ENCODE measurements around the gene NPY2R.

Gene NPY2R, protein sequence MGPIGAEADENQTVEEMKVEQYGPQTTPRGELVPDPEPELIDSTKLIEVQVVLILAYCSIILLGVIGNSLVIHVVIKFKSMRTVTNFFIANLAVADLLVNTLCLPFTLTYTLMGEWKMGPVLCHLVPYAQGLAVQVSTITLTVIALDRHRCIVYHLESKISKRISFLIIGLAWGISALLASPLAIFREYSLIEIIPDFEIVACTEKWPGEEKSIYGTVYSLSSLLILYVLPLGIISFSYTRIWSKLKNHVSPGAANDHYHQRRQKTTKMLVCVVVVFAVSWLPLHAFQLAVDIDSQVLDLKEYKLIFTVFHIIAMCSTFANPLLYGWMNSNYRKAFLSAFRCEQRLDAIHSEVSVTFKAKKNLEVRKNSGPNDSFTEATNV

DNA sequence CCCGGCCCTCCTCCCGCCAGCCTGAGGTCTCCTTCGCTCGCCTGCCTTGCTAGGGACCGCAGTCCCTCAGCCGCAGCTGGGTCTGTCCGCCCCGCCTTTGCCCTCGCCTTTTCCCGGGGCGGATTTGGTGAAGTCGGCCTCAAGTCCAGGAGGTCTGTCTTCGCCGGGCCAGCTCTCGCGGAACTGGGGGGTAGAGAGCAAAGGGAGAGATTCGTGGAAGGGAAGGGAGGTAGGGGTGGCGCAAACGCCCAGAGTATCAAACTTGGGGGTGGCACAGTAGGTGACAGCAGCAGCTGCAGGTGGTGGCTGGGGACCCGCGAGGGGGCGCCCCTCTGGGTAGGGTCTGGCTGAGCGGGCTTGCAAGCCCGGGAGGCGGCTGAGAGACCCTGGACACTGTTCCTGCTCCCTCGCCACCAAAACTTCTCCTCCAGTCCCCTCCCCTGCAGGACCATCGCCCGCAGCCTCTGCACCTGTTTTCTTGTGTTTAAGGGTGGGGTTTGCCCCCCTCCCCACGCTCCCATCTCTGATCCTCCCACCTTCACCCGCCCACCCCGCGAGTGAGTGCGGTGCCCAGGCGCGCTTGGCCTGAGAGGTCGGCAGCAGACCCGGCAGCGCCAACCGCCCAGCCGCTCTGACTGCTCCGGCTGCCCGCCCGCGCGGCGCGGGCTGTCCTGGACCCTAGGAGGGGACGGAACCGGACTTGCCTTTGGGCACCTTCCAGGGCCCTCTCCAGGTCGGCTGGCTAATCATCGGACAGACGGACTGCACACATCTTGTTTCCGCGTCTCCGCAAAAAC is at the start of gene NPY2R:
Gene NPY2R (plus strand): TSS at position 379 of the 797 bp plus-strand sequence. CDS start 5,304 bp downstream, outside the sequence.
- DNase-seq, result no peak
- in situ Hi-C loops (cut with MboI; ENCODE audit: low pct_unique_long_range_greater_than_20kb, low sequenced_read_pairs), result no loop called here

DNA sequence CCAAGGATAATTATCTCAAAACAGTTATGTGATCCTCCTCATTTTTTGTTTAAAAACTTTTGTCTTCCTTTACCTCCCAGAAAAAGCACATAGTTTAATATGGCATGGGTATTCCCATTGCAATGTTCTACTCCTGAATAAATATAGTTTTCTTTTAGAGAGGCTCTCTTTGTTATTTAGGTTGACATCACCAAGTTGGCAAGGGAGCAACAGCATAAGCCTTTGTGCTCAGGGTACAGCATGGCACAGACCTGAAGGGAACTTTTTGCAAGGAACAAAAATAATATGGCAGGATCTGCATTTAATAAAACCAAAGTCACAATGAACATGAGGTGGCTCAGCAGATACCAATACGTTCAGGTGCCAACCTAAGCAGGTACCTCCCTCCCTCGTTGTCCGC is 47.1 kb upstream of the NPY2R start:
- in situ Hi-C loops (cut with MboI; ENCODE audit: low pct_unique_long_range_greater_than_20kb, low sequenced_read_pairs), result no loop called here
- no peak for DNase-seq

DNA sequence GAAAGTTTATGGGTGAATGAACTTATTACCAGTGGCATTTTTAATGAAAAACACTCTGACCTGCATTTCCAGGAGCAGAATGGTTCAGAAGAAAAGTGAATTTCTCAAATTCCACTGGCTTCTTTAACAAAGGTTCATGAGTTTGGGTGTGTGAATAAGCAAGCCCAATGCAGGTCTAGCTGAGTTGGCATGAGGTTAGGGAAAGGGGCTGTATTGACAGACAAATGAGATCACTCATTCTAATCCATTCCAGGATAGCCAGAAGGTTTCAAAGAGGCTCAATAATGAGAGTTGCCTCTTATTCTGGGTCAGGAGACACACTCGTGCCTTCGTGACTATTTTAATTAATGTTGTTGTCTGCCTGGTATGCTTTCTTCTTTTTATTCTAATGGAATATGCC is 43.7 kb upstream of the NPY2R start:
- in situ Hi-C loops (cut with MboI; ENCODE audit: low pct_unique_long_range_greater_than_20kb, low sequenced_read_pairs), result no loop called here
- no peak for DNase-seq

DNA sequence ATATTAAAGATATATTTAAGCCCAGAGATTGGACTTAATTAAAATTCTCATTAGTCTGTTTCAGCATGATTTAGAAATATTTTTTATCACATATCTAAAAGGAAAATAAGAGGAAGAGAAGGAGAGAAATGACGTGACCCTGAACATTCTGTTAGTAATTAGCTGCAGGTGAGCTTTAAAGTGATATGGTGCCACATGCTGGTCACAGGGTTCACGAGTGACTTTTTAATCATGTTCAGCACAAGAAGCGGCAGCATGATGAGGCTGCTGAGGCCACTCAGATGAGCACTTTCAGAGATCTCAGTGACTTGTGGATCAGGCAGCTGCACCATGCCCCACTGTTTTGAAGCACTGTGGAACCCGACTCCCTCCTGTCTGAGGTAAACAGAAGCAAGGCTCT is 37.9 kb upstream of the NPY2R start:
- DNase-seq, result no peak
- in situ Hi-C loops (cut with MboI; ENCODE audit: low pct_unique_long_range_greater_than_20kb, low sequenced_read_pairs), result no loop called here

DNA sequence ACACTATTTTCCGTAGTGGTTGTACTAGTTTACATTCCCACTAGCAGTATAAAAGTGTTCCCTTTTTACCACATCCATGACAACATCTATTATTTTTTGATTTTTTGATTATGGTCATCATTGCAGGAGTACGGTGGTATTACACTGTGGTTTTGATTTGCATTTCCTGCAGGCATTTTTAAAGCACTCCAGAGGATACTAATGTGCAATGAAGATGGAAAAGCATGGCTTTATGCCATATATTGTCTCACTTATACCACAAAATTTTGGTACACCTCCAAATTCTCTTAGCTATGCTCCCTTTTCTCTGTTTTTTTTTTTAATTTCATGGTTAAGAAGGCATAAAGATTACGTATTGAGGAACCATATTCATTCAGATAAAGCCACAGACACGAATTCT is 35.1 kb upstream of the NPY2R start:
- in situ Hi-C loops (cut with MboI; ENCODE audit: low pct_unique_long_range_greater_than_20kb, low sequenced_read_pairs), result no loop called here
- DNase-seq, result no peak

DNA sequence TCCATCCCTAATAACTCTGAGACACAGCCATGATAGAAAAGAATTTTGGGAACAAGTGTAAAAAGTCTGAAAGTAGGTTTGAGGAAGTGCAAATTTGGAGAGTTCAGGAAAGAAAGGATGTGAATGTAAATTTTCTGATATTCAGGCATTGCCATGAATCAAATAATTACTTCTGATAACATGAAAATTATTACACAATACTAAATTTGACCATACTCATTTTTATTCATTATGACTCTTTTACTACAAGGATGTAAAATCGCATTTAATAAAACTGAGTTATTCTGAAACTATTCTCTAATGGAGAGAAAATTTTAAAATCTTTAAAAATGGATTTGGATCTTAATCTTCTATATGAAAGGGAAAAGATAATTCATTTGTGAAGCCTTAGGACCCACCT is 33.8 kb upstream of the NPY2R start:
- no peak for DNase-seq
- in situ Hi-C loops (cut with MboI; ENCODE audit: low pct_unique_long_range_greater_than_20kb, low sequenced_read_pairs), result no loop called here

DNA sequence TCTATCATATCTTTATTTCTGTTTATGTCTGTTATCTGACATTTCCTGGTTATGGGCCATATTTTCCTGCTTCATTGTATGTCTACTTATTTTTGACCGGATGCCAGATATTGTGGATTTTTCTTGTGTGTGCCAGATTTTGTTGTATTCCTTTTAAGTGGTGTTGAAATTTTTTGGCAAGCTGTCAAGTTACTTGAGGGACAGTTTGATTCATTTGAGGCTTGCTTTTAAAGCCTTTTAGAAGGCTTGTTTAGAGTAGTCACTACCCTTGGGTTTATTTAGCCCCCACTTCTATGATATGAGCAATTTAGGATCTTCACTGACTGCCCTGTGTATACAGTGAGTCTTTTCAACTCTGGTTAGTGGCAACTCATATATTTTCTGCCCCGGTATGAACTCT is 29.2 kb upstream of the NPY2R start:
- no peak for DNase-seq

DNA sequence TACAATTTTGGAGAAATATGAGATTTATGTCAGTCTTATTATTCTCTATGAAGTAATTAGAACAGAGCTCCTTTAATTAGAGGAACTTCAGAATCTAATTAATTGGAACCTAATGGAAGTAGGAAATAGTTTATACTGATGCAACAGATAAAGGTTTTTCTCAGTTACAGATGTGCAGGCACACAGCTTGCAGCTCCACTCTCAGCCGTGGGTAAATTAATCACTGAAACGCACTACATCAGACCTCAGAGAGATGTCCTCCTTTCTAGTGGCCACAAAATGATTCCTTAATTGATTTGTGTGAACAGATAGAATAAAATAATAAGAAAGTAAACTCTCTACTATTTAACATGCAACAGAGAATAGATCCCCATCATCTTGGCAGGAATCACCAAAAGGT is 21.5 kb upstream of the NPY2R start:
- in situ Hi-C loops (cut with MboI; ENCODE audit: low pct_unique_long_range_greater_than_20kb, low sequenced_read_pairs), result no loop called here
- no peak for DNase-seq

More for the DNA sequence above, 29.2 kb upstream of the NPY2R start:
- in situ Hi-C loops (cut with MboI; ENCODE audit: low pct_unique_long_range_greater_than_20kb, low sequenced_read_pairs), result no loop called here

DNA sequence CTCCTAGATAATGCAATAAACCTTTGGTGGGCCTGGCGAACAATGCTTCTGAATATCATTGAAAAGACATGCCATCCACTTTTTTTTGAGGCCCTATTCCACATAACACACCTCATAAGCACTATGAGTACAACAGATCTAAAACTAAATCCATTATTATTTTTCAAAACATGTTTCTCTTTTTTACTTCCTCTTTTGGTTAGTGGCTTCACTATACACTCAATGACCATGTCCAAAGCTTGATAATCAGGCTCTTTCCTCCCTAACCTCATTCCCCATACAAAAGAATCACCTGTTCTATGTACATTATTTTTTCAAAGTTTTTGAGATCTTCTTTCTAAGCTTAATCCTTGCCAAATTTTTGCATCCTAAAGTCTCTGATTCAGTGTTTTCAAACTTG is 20.4 kb upstream of the NPY2R start:
- DNase-seq, result peak; percentile 12
- in situ Hi-C loops (cut with MboI; ENCODE audit: low pct_unique_long_range_greater_than_20kb, low sequenced_read_pairs), result no loop called here

DNA sequence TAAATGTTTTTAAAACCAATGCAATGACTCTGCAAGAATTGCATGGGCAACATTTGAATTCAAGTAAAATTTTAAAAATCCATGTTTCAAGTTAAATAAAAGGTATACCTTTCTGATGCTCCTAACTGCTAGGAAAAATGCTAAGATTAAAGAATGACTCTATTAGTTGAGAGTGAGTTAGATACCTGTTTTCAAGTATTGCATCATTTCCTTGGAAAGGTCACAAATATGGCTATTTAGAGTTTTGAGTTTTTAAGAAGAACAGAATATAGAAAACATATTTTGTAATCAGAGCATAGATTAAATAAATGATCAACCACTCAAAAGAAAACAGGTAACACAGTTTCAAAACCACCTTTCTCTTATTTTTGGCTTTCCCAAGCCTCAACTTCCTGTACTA is 18.3 kb upstream of the NPY2R start:
- no peak for DNase-seq
- in situ Hi-C loops (cut with MboI; ENCODE audit: low pct_unique_long_range_greater_than_20kb, low sequenced_read_pairs), result no loop called here

DNA sequence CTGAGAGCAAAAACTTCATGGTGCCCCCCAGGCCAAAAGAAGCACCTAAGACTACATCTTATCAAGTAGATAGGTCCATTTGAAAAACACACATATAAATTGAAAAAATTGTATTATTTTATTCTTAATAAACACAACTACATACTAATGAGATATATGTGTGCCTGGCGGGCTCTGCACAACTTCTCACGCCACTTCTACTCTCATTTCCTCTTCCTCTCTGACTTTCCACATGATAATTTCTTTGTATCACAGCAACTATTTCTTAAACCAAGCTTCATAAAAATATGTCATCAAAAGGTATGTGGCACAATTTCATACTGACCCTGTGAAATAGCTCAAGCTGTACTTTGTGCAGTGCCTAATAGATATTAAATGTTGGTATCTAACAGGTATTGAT is 10.7 kb upstream of the NPY2R start:
- in situ Hi-C loops (cut with MboI; ENCODE audit: low pct_unique_long_range_greater_than_20kb, low sequenced_read_pairs), result no loop called here
- DNase-seq, result no peak

DNA sequence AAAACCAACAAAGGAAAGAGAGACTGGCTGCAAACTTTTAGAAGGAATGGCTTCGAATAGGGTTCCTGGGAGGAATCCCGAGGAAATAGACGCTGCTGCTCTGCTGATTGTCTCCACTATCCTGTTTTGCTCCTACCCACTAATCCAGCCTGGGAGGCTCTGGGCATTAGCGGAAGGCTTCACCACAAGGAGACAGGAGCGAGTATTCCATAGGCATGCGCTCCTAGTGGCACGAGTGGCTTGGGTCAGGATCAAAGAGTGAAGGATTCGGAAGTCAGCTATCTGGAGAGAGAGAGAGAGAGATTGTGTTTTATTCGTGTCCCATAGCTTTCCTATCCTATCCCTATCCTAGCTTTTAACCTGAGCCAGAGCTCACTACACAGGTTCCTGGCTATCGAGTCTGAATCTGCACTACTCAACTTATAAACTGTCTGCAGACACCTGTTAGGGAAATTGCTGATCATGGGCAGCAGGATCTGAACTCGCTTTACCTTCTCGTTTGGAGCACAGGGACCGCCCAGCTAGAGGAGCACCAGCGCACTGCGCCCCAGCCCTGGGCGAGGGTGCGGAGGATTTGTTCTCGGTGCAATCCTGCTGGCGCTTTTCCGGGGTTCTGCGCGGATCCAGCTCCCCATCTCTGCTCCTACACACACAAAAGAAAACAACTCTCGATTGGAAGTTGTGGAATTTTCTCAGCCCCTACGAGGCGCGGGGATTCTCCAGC is 740 bp upstream of the NPY2R start:
- DNase-seq, result no peak
- in situ Hi-C loops (cut with MboI; ENCODE audit: low pct_unique_long_range_greater_than_20kb, low sequenced_read_pairs), result no loop called here

DNA sequence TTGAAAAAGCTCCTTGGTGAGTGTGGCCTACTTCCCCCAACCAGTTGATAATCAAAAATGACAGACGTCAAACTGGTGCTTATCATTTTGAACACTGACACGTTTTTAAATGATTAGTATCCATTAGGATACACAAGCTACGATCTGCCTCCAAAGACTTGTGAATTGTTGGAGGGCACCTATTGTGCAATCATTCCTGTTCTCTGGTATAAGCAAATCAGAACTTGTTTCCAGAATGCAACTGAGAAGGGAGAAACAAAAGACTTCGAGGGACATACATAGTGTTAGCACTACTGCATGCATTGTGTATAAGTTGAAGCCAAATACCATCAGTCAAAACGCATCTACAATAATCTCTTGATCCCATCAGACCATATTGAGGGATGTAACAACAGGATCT is 11.6 kb downstream of the NPY2R start:
- in situ Hi-C loops (cut with MboI; ENCODE audit: low pct_unique_long_range_greater_than_20kb, low sequenced_read_pairs), result no loop called here
- no peak for DNase-seq

DNA sequence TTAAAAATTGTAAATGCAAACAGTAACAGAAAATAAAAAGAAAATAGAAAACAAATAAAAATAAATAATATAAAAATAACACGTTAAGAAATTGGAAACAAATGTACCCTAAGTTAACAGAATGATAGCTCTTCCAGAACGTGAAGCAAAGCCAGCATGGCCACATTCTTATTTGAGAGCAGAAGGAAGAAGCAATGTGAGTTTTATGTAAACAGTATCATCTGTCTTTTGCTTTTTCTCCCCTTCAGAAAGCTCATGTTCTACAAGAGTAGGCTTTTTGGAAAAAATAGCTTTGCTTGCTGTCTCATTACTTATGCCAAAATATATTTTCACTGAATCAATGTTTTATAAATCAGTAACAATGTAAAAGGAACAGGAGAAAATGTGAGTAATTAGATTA is 18.7 kb downstream of the NPY2R start:
- in situ Hi-C loops (cut with MboI; ENCODE audit: low pct_unique_long_range_greater_than_20kb, low sequenced_read_pairs), result no loop called here
- no peak for DNase-seq

DNA sequence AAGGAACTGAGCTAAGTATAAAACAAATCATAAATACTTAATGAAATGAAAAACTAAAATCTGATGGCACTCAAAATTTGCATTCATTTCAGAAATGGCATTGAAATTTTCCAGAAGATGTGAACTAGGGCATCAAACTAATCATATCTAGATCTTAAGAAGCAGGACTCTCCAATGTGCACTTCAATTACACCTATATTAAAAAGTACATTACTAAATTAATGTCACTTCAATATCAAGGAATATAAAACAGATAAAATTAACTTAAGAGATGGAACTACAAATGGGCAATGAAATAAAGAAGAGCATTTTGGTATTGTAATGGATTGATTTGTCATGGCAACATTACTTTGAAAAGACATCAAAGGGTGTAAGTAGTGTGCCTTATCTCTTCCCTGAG is 20.3 kb downstream of the NPY2R start:
- DNase-seq, result no peak
- in situ Hi-C loops (cut with MboI; ENCODE audit: low pct_unique_long_range_greater_than_20kb, low sequenced_read_pairs), result no loop called here

DNA sequence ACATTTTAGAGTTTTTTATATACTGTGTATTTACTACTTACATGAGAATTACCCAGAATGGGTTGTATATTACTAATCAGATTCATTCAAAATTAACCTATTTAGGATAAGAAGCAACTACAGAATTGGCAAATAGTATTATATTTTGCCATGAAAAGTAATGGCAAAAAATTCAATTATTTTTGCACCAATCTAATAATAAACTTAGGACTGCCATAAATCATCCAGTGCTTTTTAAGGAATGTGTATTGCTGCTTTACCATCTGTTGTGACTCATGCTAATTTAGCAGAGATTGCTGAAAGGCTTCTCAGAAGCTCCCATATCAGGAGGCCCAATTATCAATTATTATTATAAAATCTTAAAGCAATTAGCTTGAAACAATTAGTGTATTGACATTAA is 24.0 kb downstream of the NPY2R start:
- no peak for DNase-seq
- in situ Hi-C loops (cut with MboI; ENCODE audit: low pct_unique_long_range_greater_than_20kb, low sequenced_read_pairs), result no loop called here

DNA sequence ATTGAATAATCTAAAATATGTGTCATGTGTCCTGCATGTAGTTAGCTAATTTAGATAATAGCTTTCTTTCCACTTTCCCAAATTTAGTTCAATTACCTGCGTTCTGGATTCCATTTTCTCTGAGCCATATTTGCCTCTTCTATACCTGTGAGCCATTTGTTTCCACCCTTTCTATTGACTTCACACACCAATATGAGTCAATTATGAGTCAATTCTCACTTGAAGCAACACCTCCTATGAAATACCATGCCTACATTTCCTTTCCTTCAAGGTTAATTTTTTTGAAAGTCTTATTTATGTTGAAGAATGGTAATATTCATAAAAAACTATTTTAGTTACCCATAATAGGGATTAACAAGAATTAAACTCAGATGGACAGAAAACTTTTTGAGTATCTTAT is 25.8 kb downstream of the NPY2R start:
- no peak for DNase-seq
- in situ Hi-C loops (cut with MboI; ENCODE audit: low pct_unique_long_range_greater_than_20kb, low sequenced_read_pairs), result no loop called here

DNA sequence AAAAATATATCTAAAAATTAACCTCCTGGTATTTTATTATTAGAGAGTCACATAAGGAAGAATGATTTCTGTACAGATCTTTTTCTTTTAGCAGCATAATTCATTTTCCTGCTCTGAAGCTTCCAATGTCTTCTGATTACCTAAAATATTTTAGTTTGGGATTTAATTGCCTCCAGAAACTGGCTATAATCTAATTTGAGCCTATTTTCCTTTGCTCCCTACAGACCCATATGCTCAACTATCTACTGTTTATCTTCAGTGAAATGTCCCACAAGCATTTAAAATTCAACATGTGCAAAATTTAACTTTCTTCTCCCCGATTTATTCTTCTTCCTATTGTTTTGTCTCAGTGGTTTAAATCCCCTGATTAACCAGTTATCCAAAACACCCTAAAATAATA is 29.1 kb downstream of the NPY2R start:
- no peak for DNase-seq
- in situ Hi-C loops (cut with MboI; ENCODE audit: low pct_unique_long_range_greater_than_20kb, low sequenced_read_pairs), result no loop called here

DNA sequence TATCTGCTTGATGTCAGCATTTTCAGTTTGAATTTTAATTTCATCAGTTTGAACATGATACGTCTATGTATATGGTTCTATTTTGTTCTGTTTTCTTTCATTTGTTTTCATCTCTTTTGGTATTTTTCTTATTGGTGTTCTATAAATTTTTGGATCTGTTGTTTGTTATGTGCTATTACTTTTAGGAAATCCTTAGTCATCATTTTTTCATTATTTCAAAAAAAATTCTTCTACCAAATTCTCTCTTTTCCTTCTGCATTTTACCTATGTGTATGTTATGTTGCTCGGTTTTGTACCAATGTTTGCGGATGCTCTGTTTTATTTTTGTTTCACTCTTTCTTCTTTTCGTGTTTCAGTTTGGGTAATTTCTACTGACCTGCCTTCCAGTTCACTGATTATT is 32.8 kb downstream of the NPY2R start:
- no peak for DNase-seq
- in situ Hi-C loops (cut with MboI; ENCODE audit: low pct_unique_long_range_greater_than_20kb, low sequenced_read_pairs), result no loop called here

DNA sequence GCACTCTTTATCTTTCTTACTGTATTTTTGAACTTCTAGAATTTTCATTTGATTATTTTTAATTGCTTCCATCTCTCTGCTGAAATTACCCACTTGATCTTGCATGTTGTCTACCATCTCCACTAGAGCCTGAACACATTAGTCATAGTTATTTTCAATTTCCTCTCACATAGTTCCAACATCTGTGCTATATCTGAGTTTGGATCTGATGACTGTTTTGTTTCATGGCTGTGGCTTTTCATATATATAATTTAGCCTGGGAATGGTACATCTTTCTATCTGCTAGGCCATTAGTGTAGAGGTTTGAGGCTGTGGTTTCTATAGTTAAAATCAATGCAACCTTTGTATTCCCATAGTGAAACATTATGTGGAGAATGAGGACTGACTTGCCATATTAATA is 33.2 kb downstream of the NPY2R start:
- no peak for DNase-seq
- in situ Hi-C loops (cut with MboI; ENCODE audit: low pct_unique_long_range_greater_than_20kb, low sequenced_read_pairs), result no loop called here

All from KBM-7 (cell line).